H9 (cell line): ENCODE data around the gene OTX2. TPM values are rescaled to one million over a fixed set of nuclear protein-coding genes. Genes with fewer than 3 reads are reported as not detected.

Experiments
- DNase-seq: peaks from one replicate; pipeline ENCODE4 v3.0.0-alpha.2; 2017
- H2AFZ ChIP-seq: one replicate; pipeline ENCODE4 v1.6.1; 2013; ENCODE audit warnings: mild to moderate bottlenecking, low read length, control low read depth, moderate library complexity
- H2AK5ac ChIP-seq: 2 replicates; pipeline ENCODE4 v1.6.1; 2013; ENCODE audit warnings: low read length, control low read depth, mixed read lengths; ENCODE audit not compliant: insufficient read length
- H2BK120ac ChIP-seq: one replicate; pipeline ENCODE4 v1.6.1; 2013; ENCODE audit warnings: low read depth, mild to moderate bottlenecking, low read length, control low read depth, inconsistent platforms; ENCODE audit not compliant: poor library complexity, severe bottlenecking
- H2BK12ac ChIP-seq: 2 replicates; pipeline ENCODE4 v1.6.1; 2013; ENCODE audit warnings: low read length, control low read depth, mixed read lengths, low read depth; ENCODE audit not compliant: insufficient read length
- H2BK15ac ChIP-seq: 2 replicates; pipeline ENCODE4 v1.6.1; 2013; ENCODE audit warnings: low read depth, low read length, control low read depth
- H2BK20ac ChIP-seq: one replicate; pipeline ENCODE4 v1.6.1; 2013; ENCODE audit warnings: low read depth, mild to moderate bottlenecking, low read length, control low read depth, inconsistent platforms; ENCODE audit not compliant: poor library complexity, severe bottlenecking
- H2BK5ac ChIP-seq: 2 replicates; pipeline ENCODE4 v1.6.1; 2013; ENCODE audit warnings: low read length, control low read depth, mixed read lengths; ENCODE audit not compliant: insufficient read length
- H3K14ac ChIP-seq: 2 replicates; pipeline ENCODE4 v1.6.1; 2013; ENCODE audit warnings: low read length, control low read depth; ENCODE audit not compliant: insufficient read depth
- H3K18ac ChIP-seq: 2 replicates; pipeline ENCODE4 v1.6.1; 2013; ENCODE audit warnings: low read depth, mild to moderate bottlenecking, mixed read lengths, low read length, control low read depth; ENCODE audit not compliant: insufficient read length
- H3K23ac ChIP-seq: 2 replicates; pipeline ENCODE4 v1.6.1; 2013; ENCODE audit warnings: low read length, control low read depth, mixed read lengths, low read depth; ENCODE audit not compliant: insufficient read length
- H3K23me2 ChIP-seq: 2 replicates; pipeline ENCODE4 v1.6.1; 2013; ENCODE audit warnings: low read depth, mild to moderate bottlenecking, mixed read lengths, low read length, control low read depth; ENCODE audit not compliant: insufficient read length, poor library complexity, severe bottlenecking
- H3K27ac ChIP-seq: 2 replicates; pipeline ENCODE4 v1.5.1; 2013; ENCODE audit warnings: low read length, control low read depth, mixed read lengths, low read depth; ENCODE audit not compliant: insufficient read length
- H3K27me3 ChIP-seq: 2 replicates; pipeline ENCODE4 v1.6.1; 2013; ENCODE audit warnings: low read length, control low read depth, inconsistent platforms; ENCODE audit not compliant: insufficient read depth
- H3K4ac ChIP-seq: 2 replicates; pipeline ENCODE4 v1.6.1; 2013; ENCODE audit warnings: low read depth, mild to moderate bottlenecking, control low read depth, inconsistent platforms, low read length, moderate library complexity
- H3K4me1 ChIP-seq: 2 replicates; pipeline ENCODE4 v1.6.1; 2013; ENCODE audit warnings: low read length, control low read depth, inconsistent platforms; ENCODE audit not compliant: insufficient read depth
- H3K4me2 ChIP-seq: 2 replicates; pipeline ENCODE4 v1.6.1; 2013; ENCODE audit warnings: low read length, control low read depth, mixed read lengths; ENCODE audit not compliant: insufficient read length, insufficient read depth
- H3K56ac ChIP-seq: 2 replicates; pipeline ENCODE4 v1.6.1; 2013; ENCODE audit warnings: low read depth, mild to moderate bottlenecking, mixed read lengths, low read length, control low read depth; ENCODE audit not compliant: insufficient read length
- H3K79me1 ChIP-seq: 2 replicates; pipeline ENCODE4 v1.6.1; 2013; ENCODE audit warnings: low read depth, mild to moderate bottlenecking, moderate library complexity, low read length, control low read depth, inconsistent platforms; ENCODE audit not compliant: insufficient read depth, poor library complexity, severe bottlenecking
- H3K79me2 ChIP-seq: 2 replicates; pipeline ENCODE4 v1.6.1; 2013; ENCODE audit warnings: low read length, control low read depth, inconsistent platforms; ENCODE audit not compliant: insufficient read depth
- H3K9ac ChIP-seq: 2 replicates; pipeline ENCODE4 v1.6.1; 2013; ENCODE audit warnings: low read length, control low read depth, mixed read lengths; ENCODE audit not compliant: insufficient read length; ENCODE audit errors: extremely low read depth
- H3K9me3 ChIP-seq: one replicate; pipeline ENCODE4 v1.6.1; 2013; ENCODE audit warnings: low read depth, low read length, inconsistent platforms; ENCODE audit not compliant: control insufficient read depth
- H3T11ph ChIP-seq: one replicate; pipeline ENCODE4 v1.6.1; 2013; ENCODE audit warnings: mild to moderate bottlenecking, low read length, control low read depth, inconsistent platforms
- H4K20me1 ChIP-seq: one replicate; pipeline ENCODE4 v1.6.1; 2013; ENCODE audit not compliant: control insufficient read depth, insufficient read length, insufficient read depth
- H4K5ac ChIP-seq: 2 replicates; pipeline ENCODE4 v1.6.1; 2013; ENCODE audit warnings: low read depth, mild to moderate bottlenecking, mixed read lengths, low read length, control low read depth; ENCODE audit not compliant: insufficient read length
- H4K8ac ChIP-seq: replicated peaks from 2 replicates; pipeline ENCODE4 v1.6.1; 2013; ENCODE audit warnings: low read length, control low read depth, mixed read lengths, low read depth; ENCODE audit not compliant: insufficient read length
- H4K91ac ChIP-seq: 2 replicates; pipeline ENCODE4 v1.6.1; 2013; ENCODE audit warnings: low read depth, mild to moderate bottlenecking, moderate library complexity, mixed read lengths, low read length, control low read depth; ENCODE audit not compliant: insufficient read length
- H3K27ac Mint-ChIP-seq, 3 experiments: 2 replicates in 2 of 3; 3 replicates in 1 of 3; pipeline ENCODE4 v1.8.0; 2020 to 2021; ENCODE audit warnings: mixed read lengths in 3 of 3, mild to moderate bottlenecking in 1 of 3, moderate library complexity in 1 of 3
- H3K27me3 Mint-ChIP-seq: 2 replicates; pipeline ENCODE4 v1.8.0; 2021; ENCODE audit warnings: low read depth, mild to moderate bottlenecking, moderate library complexity, mixed read lengths
- H3K36me3 Mint-ChIP-seq, 3 experiments: 2 replicates in 2 of 3; 3 replicates in 1 of 3; pipeline ENCODE4 v1.8.0; 2020 to 2021; ENCODE audit warnings: low read depth in 3 of 3, mixed read lengths in 3 of 3; ENCODE audit not compliant: insufficient read depth in 1 of 3
- H3K4me1 Mint-ChIP-seq, 2 experiments: 2 replicates each; pipeline ENCODE4 v1.8.0; 2020; ENCODE audit warnings: mixed read lengths in 2 of 2
- H3K4me3 Mint-ChIP-seq, 2 experiments: 2 replicates in 1 of 2; 3 replicates in 1 of 2; pipeline ENCODE4 v1.8.0; 2020 to 2021; ENCODE audit warnings: mild to moderate bottlenecking in 2 of 2, mixed read lengths in 2 of 2, moderate library complexity in 1 of 2
- H3K9me3 Mint-ChIP-seq, 2 experiments: 2 replicates in 1 of 2; 3 replicates in 1 of 2; pipeline ENCODE4 v1.8.0; 2020; ENCODE audit warnings: mild to moderate bottlenecking in 2 of 2, mixed read lengths in 2 of 2, moderate library complexity in 1 of 2
- WGBS: extraction: QIAGEN DNeasy Blood & Tissue Kit; methylation state at CpG from one replicate; pipeline ENCODE4 v1.1.7; 2013; ENCODE audit warnings: missing lambda C conversion rate, low lambda C conversion rate, mixed read lengths; ENCODE audit not compliant: insufficient read length; ENCODE audit errors: extremely low coverage; 5-methylcytosine and 5-hydroxymethylcytosine counted together
- total RNA-seq: library from RNA; stranded (reverse); gene quantifications from 2 replicates; pipeline ENCODE4 v1.2.1, GENCODE V29; 2021
- TF ChIP-seq, protein P1 (sequence below): fragments of 200-600 bp; sonication (generic); conservative IDR thresholded peaks from 3 replicates; pipeline ENCODE4 v1.8.0; 2021; ENCODE audit warnings: antibody characterized with exemption, mild to moderate bottlenecking

Gene OTX2
- total RNA-seq, 1 experiment from 2014 or later: 193 TPM

- TF ChIP-seq, protein P1, sequence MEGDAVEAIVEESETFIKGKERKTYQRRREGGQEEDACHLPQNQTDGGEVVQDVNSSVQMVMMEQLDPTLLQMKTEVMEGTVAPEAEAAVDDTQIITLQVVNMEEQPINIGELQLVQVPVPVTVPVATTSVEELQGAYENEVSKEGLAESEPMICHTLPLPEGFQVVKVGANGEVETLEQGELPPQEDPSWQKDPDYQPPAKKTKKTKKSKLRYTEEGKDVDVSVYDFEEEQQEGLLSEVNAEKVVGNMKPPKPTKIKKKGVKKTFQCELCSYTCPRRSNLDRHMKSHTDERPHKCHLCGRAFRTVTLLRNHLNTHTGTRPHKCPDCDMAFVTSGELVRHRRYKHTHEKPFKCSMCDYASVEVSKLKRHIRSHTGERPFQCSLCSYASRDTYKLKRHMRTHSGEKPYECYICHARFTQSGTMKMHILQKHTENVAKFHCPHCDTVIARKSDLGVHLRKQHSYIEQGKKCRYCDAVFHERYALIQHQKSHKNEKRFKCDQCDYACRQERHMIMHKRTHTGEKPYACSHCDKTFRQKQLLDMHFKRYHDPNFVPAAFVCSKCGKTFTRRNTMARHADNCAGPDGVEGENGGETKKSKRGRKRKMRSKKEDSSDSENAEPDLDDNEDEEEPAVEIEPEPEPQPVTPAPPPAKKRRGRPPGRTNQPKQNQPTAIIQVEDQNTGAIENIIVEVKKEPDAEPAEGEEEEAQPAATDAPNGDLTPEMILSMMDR: no peak
- Histone ChIP-seq H3K4ac (no peak overlapping the region), H3K9me3 (no peaks in the 10 kb centered on the region), H3K4me2 (no peak overlapping the region), H4K20me1 (no peaks in the 10 kb centered on the region), H2BK5ac (no peak overlapping the region), H2BK15ac (no peak overlapping the region), H4K91ac (no peak overlapping the region), H3K23me2 (no peaks in the 10 kb centered on the region), H3K79me1 (no peaks in the 10 kb centered on the region), H2BK12ac (no peak overlapping the region), H3K27ac (no peak overlapping the region), H2AFZ (no peak overlapping the region), H3K18ac (no peak overlapping the region), H3T11ph (no peak overlapping the region), H2AK5ac (no peak overlapping the region), H4K5ac (no peak overlapping the region), H3K9ac (no peak overlapping the region), H3K4me1 (no peaks in the 10 kb centered on the region), H2BK20ac (no peak overlapping the region), H3K14ac (no peak overlapping the region), H4K8ac (no peak overlapping the region), H3K27me3 (no peaks in the 10 kb centered on the region), H3K79me2 (no peaks in the 10 kb centered on the region), H2BK120ac (no peak overlapping the region), H3K56ac (no peak overlapping the region), H3K23ac (no peak overlapping the region)
- Mint-ChIP-seq H3K4me3 (no peak overlapping the region), H3K27ac (no peak overlapping the region), H3K27me3 (peaks cover 14% of the 10 kb centered on the region), H3K4me1 (no peaks in the 10 kb centered on the region), H3K36me3 (no peaks in the 10 kb centered on the region), H3K9me3 (no peaks in the 10 kb centered on the region)
- WGBS: no CpG with 5 or more reads among the region's 4 CpGs
- no peak for DNase-seq
Measured at GRCh38 chr14:56829151-56829550, 18.9 kb upstream of the OTX2 start.
